Fibroblast of lung (primary cell): ENCODE data around the gene OPN3.

ENCODE experiments used
- EZH2 ChIP-seq: IDR thresholded peaks from 2 replicates; pipeline ENCODE4 v1.5.1; 2012; ENCODE audit warnings: low read length, control low read depth, mild to moderate bottlenecking; ENCODE audit errors: missing control alignments
- TF ChIP-seq, protein P1 (sequence below), 2 donors: IDR thresholded peaks in 1 of 2; conservative IDR thresholded peaks in 1 of 2; 1 replicate in 1 of 2; 2 replicates in 1 of 2; pipeline ENCODE4 v1.5.1; 2011 to 2012; ENCODE audit warnings: low read length in 2 of 2, control low read depth in 1 of 2, inconsistent platforms in 1 of 2, low read depth in 1 of 2, mild to moderate bottlenecking in 1 of 2

DNA sequence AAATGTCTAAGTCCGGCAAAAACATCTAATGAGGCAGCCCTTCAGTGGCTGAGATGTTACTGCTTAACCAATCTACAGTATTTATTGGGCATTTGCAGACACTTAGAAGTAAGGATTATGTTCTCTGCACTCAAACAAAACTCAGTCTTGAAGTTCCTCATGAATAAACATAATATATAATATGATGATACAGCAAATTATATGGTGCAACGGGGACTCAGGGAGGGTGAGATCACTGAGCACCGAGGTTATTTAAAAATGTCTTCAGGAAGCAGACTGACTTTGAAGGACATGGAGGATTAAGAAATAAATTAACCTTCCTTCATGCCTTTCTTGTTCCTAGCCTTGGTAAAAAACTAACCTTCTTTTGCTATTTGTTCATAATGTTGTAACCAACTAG is 39.8 kb upstream of the OPN3 start:
- TF ChIP-seq, protein P1, sequence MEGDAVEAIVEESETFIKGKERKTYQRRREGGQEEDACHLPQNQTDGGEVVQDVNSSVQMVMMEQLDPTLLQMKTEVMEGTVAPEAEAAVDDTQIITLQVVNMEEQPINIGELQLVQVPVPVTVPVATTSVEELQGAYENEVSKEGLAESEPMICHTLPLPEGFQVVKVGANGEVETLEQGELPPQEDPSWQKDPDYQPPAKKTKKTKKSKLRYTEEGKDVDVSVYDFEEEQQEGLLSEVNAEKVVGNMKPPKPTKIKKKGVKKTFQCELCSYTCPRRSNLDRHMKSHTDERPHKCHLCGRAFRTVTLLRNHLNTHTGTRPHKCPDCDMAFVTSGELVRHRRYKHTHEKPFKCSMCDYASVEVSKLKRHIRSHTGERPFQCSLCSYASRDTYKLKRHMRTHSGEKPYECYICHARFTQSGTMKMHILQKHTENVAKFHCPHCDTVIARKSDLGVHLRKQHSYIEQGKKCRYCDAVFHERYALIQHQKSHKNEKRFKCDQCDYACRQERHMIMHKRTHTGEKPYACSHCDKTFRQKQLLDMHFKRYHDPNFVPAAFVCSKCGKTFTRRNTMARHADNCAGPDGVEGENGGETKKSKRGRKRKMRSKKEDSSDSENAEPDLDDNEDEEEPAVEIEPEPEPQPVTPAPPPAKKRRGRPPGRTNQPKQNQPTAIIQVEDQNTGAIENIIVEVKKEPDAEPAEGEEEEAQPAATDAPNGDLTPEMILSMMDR (conservative IDR thresholded peaks at IDR 0.05 in 1 of 2, IDR thresholded peaks at IDR 0.05 in 1 of 2; ENCODE audit: low read depth in 1 of 2, low read length in 2 of 2): no peak
- no peak for TF ChIP-seq EZH2
